HEK293 (cell line): ENCODE measurements around the gene MYH3.
A peak's percentile ranks its signal among the peaks of the same experiment; 100 is the strongest.

ENCODE experiments used
- BCL11B ChIP-seq: fragments of 450-650 bp; formaldehyde crosslinking; IDR thresholded peaks from 2 replicates; pipeline ENCODE4 v1.5.1; 2016; ENCODE audit warnings: low read depth, missing biosample characterization, missing genetic modification characterization
- BCL6B ChIP-seq: fragments of 450-650 bp; formaldehyde crosslinking; IDR thresholded peaks from 2 replicates; pipeline ENCODE4 v1.5.1; 2017; ENCODE audit warnings: missing biosample characterization, missing genetic modification characterization
- CTCF ChIP-seq: fragments of 450-650 bp; formaldehyde crosslinking; IDR thresholded peaks from 2 replicates; pipeline ENCODE4 v1.5.1; 2016; ENCODE audit warnings: missing biosample characterization, missing genetic modification characterization
- IKZF3 ChIP-seq: fragments of 450-650 bp; IDR thresholded peaks from 2 replicates; pipeline ENCODE4 v1.5.0; 2018; ENCODE audit warnings: missing biosample characterization, mild to moderate bottlenecking, missing genetic modification characterization, moderate library complexity
- PRDM4 ChIP-seq: fragments of 450-650 bp; formaldehyde crosslinking; IDR thresholded peaks from 2 replicates; pipeline ENCODE4 v1.5.1; 2017; ENCODE audit warnings: missing biosample characterization, missing genetic modification characterization
- SCRT2 ChIP-seq: fragments of 450-650 bp; formaldehyde crosslinking; IDR thresholded peaks from 2 replicates; pipeline ENCODE4 v1.5.1; 2016; ENCODE audit warnings: missing biosample characterization, missing genetic modification characterization
- SP3 ChIP-seq: fragments of 450-650 bp; formaldehyde crosslinking; IDR thresholded peaks from 2 replicates; pipeline ENCODE4 v1.5.1; 2016; ENCODE audit warnings: missing biosample characterization, missing genetic modification characterization
- ZBTB17 ChIP-seq: fragments of 450-650 bp; formaldehyde crosslinking; IDR thresholded peaks from 2 replicates; pipeline ENCODE4 v1.5.1; 2016; ENCODE audit warnings: missing biosample characterization, missing genetic modification characterization
- ZBTB7A ChIP-seq: fragments of 450-650 bp; formaldehyde crosslinking; IDR thresholded peaks from 2 replicates; pipeline ENCODE4 v1.5.1; 2016; ENCODE audit warnings: low read depth, missing biosample characterization, missing genetic modification characterization
- ZFP41 ChIP-seq: fragments of 450-650 bp; formaldehyde crosslinking; IDR thresholded peaks from 2 replicates; pipeline ENCODE4 v1.5.1; 2016; ENCODE audit warnings: missing biosample characterization, missing genetic modification characterization, borderline replicate concordance
- ZNF112 ChIP-seq: fragments of 450-650 bp; formaldehyde crosslinking; IDR thresholded peaks from 2 replicates; pipeline ENCODE4 v1.5.0; 2017; ENCODE audit warnings: missing biosample characterization, missing genetic modification characterization
- ZNF121 ChIP-seq: fragments of 450-650 bp; formaldehyde crosslinking; IDR thresholded peaks from 2 replicates; pipeline ENCODE4 v1.5.1; 2016; ENCODE audit warnings: missing biosample characterization, missing genetic modification characterization
- ZNF184 ChIP-seq: fragments of 450-650 bp; IDR thresholded peaks from 2 replicates; pipeline ENCODE4 v1.5.1; 2018; ENCODE audit warnings: missing biosample characterization, mild to moderate bottlenecking, missing genetic modification characterization
- ZNF211 ChIP-seq: fragments of 450-650 bp; formaldehyde crosslinking; IDR thresholded peaks from 2 replicates; pipeline ENCODE4 v1.5.1; 2016; ENCODE audit warnings: low read depth, missing biosample characterization, missing genetic modification characterization
- ZNF324 ChIP-seq: fragments of 450-650 bp; formaldehyde crosslinking; IDR thresholded peaks from 2 replicates; pipeline ENCODE4 v1.5.1; 2016; ENCODE audit warnings: missing biosample characterization, missing genetic modification characterization
- ZNF404 ChIP-seq: fragments of 450-650 bp; formaldehyde crosslinking; IDR thresholded peaks from 2 replicates; pipeline ENCODE4 v1.5.1; 2017; ENCODE audit warnings: missing biosample characterization, missing genetic modification characterization
- ZNF501 ChIP-seq: fragments of 450-650 bp; formaldehyde crosslinking; IDR thresholded peaks from 2 replicates; pipeline ENCODE4 v1.5.1; 2016; ENCODE audit warnings: missing biosample characterization, missing genetic modification characterization
- ZNF530 ChIP-seq: fragments of 450-650 bp; formaldehyde crosslinking; IDR thresholded peaks from 2 replicates; pipeline ENCODE4 v1.5.1; 2016; ENCODE audit warnings: low read depth, missing biosample characterization, missing genetic modification characterization
- ZNF692 ChIP-seq: fragments of 450-650 bp; formaldehyde crosslinking; IDR thresholded peaks from 2 replicates; pipeline ENCODE4 v1.5.1; 2016; ENCODE audit warnings: missing biosample characterization, missing genetic modification characterization
- ZNF747 ChIP-seq: fragments of 450-650 bp; formaldehyde crosslinking; IDR thresholded peaks from 2 replicates; pipeline ENCODE4 v1.5.1; 2016; ENCODE audit warnings: missing biosample characterization, missing genetic modification characterization
- TF ChIP-seq, protein P1 (sequence below): sonication (generic); formaldehyde crosslinking; IDR thresholded peaks from 2 replicates; pipeline ENCODE4 v1.8.1; 2022; ENCODE audit warnings: mild to moderate bottlenecking, moderate library complexity, missing genetic modification reagents
- TF ChIP-seq, protein P2 (sequence below): fragments of 450-650 bp; formaldehyde crosslinking; IDR thresholded peaks from 2 replicates; pipeline ENCODE4 v1.5.1; 2016; ENCODE audit warnings: missing biosample characterization, missing genetic modification characterization
- TF ChIP-seq, protein P3 (sequence below): fragments of 450-650 bp; formaldehyde crosslinking; IDR thresholded peaks from 2 replicates; pipeline ENCODE4 v1.5.1; 2016; ENCODE audit warnings: missing biosample characterization, missing genetic modification characterization
- TF ChIP-seq, protein P4 (sequence below): fragments of 450-650 bp; formaldehyde crosslinking; IDR thresholded peaks from 2 replicates; pipeline ENCODE4 v1.5.1; 2017; ENCODE audit warnings: missing biosample characterization, missing genetic modification characterization

The MYH3 gene

GRCh38 chr17:10697092-10698081 lies 40.3 kb upstream of the MYH3 start, which contains the start of the genes ADPRM and SCO1 (continued):
- TF ChIP-seq PRDM4 (tag by site-specific recombination) (no peak), ZNF184 (tag by site-specific recombination) (no peak), ZNF324 (tag by site-specific recombination) (no peak; the same call in 1 of the 2 replicates), ZBTB7A (tag by site-specific recombination) (peak; percentile 54; the same call in 1 of the 2 replicates), SP3 (tag by site-specific recombination) (peak; percentile 78), CTCF (tag by site-specific recombination) (peak; percentile 88; the same call in 1 of the 2 replicates), BCL6B (no peak), ZNF747 (tag by site-specific recombination) (no peak), ZNF692 (tag by site-specific recombination) (no peak; the same call in 1 of the 2 replicates), BCL11B (peak; percentile 35; the same call in 1 of the 2 replicates), ZNF121 (tag by site-specific recombination) (no peak), ZNF404 (tag by site-specific recombination) (no peak), ZNF530 (tag by site-specific recombination) (no peak), IKZF3 (tag by site-specific recombination) (no peak), SCRT2 (tag by site-specific recombination) (no peak), ZNF112 (tag by site-specific recombination) (no peak), ZBTB17 (0 out of 2 replicates have a peak, but pooled peaks have one; percentile 10), ZFP41 (tag by site-specific recombination) (no peak), ZNF211 (tag by site-specific recombination) (no peak), ZNF501 (tag by site-specific recombination) (no peak; the same call in none of the 2 replicates)
- TF ChIP-seq, protein P1, sequence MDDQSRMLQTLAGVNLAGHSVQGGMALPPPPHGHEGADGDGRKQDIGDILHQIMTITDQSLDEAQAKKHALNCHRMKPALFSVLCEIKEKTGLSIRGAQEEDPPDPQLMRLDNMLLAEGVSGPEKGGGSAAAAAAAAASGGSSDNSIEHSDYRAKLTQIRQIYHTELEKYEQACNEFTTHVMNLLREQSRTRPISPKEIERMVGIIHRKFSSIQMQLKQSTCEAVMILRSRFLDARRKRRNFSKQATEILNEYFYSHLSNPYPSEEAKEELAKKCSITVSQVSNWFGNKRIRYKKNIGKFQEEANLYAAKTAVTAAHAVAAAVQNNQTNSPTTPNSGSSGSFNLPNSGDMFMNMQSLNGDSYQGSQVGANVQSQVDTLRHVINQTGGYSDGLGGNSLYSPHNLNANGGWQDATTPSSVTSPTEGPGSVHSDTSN (CRISPR knock-in tag), result peak; percentile 85
- TF ChIP-seq, protein P2, sequence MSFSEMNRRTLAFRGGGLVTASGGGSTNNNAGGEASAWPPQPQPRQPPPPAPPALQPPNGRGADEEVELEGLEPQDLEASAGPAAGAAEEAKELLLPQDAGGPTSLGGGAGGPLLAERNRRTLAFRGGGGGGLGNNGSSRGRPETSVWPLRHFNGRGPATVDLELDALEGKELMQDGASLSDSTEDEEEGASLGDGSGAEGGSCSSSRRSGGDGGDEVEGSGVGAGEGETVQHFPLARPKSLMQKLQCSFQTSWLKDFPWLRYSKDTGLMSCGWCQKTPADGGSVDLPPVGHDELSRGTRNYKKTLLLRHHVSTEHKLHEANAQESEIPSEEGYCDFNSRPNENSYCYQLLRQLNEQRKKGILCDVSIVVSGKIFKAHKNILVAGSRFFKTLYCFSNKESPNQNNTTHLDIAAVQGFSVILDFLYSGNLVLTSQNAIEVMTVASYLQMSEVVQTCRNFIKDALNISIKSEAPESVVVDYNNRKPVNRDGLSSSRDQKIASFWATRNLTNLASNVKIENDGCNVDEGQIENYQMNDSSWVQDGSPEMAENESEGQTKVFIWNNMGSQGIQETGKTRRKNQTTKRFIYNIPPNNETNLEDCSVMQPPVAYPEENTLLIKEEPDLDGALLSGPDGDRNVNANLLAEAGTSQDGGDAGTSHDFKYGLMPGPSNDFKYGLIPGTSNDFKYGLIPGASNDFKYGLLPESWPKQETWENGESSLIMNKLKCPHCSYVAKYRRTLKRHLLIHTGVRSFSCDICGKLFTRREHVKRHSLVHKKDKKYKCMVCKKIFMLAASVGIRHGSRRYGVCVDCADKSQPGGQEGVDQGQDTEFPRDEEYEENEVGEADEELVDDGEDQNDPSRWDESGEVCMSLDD (tag by site-specific recombination), result peak; percentile 17; the same call in 1 of the 2 replicates
- TF ChIP-seq, protein P3, sequence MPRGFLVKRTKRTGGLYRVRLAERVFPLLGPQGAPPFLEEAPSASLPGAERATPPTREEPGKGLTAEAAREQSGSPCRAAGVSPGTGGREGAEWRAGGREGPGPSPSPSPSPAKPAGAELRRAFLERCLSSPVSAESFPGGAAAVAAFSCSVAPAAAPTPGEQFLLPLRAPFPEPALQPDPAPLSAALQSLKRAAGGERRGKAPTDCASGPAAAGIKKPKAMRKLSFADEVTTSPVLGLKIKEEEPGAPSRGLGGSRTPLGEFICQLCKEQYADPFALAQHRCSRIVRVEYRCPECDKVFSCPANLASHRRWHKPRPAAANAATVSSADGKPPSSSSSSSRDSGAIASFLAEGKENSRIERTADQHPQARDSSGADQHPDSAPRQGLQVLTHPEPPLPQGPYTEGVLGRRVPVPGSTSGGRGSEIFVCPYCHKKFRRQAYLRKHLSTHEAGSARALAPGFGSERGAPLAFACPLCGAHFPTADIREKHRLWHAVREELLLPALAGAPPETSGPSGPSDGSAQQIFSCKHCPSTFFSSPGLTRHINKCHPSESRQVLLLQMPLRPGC (tag by site-specific recombination), result no peak
- TF ChIP-seq, protein P4, sequence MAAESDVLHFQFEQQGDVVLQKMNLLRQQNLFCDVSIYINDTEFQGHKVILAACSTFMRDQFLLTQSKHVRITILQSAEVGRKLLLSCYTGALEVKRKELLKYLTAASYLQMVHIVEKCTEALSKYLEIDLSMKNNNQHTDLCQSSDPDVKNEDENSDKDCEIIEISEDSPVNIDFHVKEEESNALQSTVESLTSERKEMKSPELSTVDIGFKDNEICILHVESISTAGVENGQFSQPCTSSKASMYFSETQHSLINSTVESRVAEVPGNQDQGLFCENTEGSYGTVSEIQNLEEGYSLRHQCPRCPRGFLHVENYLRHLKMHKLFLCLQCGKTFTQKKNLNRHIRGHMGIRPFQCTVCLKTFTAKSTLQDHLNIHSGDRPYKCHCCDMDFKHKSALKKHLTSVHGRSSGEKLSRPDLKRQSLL (tag by site-specific recombination), result no peak
